Activated naive CD8-positive, alpha-beta T cell treated with anti-CD3 and anti-CD28 coated beads, Interleukin-2, amount 10 ng/mL, durations not matched to agents 7 days and 5 days (primary cell): ENCODE data around the gene GGCT. TPM values are rescaled to one million over a fixed set of nuclear protein-coding genes. Genes with fewer than 3 reads are reported as not detected.
"Not testable (repeated sequence)": the region's sequence is repeated elsewhere in the genome, so short reads cannot be mapped to it uniquely, and the experiment has no call there.

Source experiments
- ATAC-seq: fragments of 150-1000 bp; cut with Tn5 transposase; one replicate; pipeline ENCODE4 v1.10.0; 2021; ENCODE audit warnings: low read depth, moderate library complexity
- POLR2A ChIA-PET: fragments of 350-600 bp; sonication (Branson Sonifier 250); formaldehyde crosslinking; loops from one replicate; lab custom pipeline; 2021; ENCODE audit warnings: antibody characterized with exemption; lab: Charles Lee
- DNase-seq: peaks from one replicate; pipeline ENCODE4 v3.0.0; 2021
- H3K27ac Mint-ChIP-seq: one replicate; pipeline ENCODE4 v1.8.0; 2022; ENCODE audit warnings: mild to moderate bottlenecking, mixed read lengths
- H3K27me3 Mint-ChIP-seq: one replicate; pipeline ENCODE4 v1.8.0; 2022; ENCODE audit warnings: mild to moderate bottlenecking, moderate library complexity, mixed read lengths
- H3K36me3 Mint-ChIP-seq: one replicate; pipeline ENCODE4 v1.8.0; 2021; ENCODE audit warnings: mild to moderate bottlenecking, mixed read lengths
- H3K4me1 Mint-ChIP-seq: one replicate; pipeline ENCODE4 v1.8.0; 2021; ENCODE audit warnings: mixed read lengths
- H3K4me3 Mint-ChIP-seq: one replicate; pipeline ENCODE4 v1.8.0; 2022; ENCODE audit warnings: mild to moderate bottlenecking, moderate library complexity, mixed read lengths
- H3K9me3 Mint-ChIP-seq: one replicate; pipeline ENCODE4 v1.8.0; 2021; ENCODE audit warnings: mixed read lengths
- total RNA-seq, 2 experiments: library from RNA; stranded (reverse); gene quantifications; one replicate each; pipeline ENCODE4 v1.2.3, GENCODE V29; 2021

Gene GGCT, protein sequence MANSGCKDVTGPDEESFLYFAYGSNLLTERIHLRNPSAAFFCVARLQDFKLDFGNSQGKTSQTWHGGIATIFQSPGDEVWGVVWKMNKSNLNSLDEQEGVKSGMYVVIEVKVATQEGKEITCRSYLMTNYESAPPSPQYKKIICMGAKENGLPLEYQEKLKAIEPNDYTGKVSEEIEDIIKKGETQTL
- 10 to 100 TPM; 40.2 to 42.7 TPM for total RNA-seq

GRCh38 chr7:30504301-30505173, at the start of gene GGCT:
Gene GGCT, minus strand, starts transcription at chr7:30504829. Its CDS starts 120 bp downstream, at chr7:30504709.
- Mint-ChIP-seq H3K9me3 (peaks cover 5% of the 10 kb centered on the region), H3K4me1 (peaks cover 41% of the 10 kb centered on the region), H3K27ac (peak within 1 kb of the TSS; percentile 94), H3K4me3 (peak within 1 kb of the TSS; percentile 92), H3K36me3 (peaks cover 22% of the 10 kb centered on the region), H3K27me3 (no peaks in the 10 kb centered on the region)
- ATAC-seq (peak; percentile 99), DNase-seq (peak; percentile 92)
- POLR2A ChIA-PET: interaction anchor here (1.2 to 1.6 kb wide), 2 partner anchors 26 kb away, joined by 7 to 8 read pairs; partner anchors contain the start of gene NOD1

- H3K9me3 Mint-ChIP-seq: no peaks in the 10 kb centered on the region
- no peaks in the 10 kb centered on the region for H3K27me3 Mint-ChIP-seq
- peaks cover 10% of the 10 kb centered on the region for H3K36me3 Mint-ChIP-seq
- ATAC-seq: no peak
- H3K4me1 Mint-ChIP-seq: peaks cover 8% of the 10 kb centered on the region
- POLR2A ChIA-PET: no interaction called here
- H3K4me3 Mint-ChIP-seq: no peak overlapping the region
- H3K27ac Mint-ChIP-seq: no peak overlapping the region
- no peak for DNase-seq
Observed at GRCh38 chr7:30553546-30553945, 48.9 kb upstream of the GGCT start.

- H3K27ac Mint-ChIP-seq: no peak overlapping the region
- H3K27me3 Mint-ChIP-seq: no peaks in the 10 kb centered on the region
- ATAC-seq: no peak
- peaks cover 10% of the 10 kb centered on the region for H3K36me3 Mint-ChIP-seq
- POLR2A ChIA-PET: no interaction called here
- no peaks in the 10 kb centered on the region for H3K9me3 Mint-ChIP-seq
- H3K4me3 Mint-ChIP-seq: no peak overlapping the region
- peaks cover 8% of the 10 kb centered on the region for H3K4me1 Mint-ChIP-seq
- no peak for DNase-seq
Observed at GRCh38 chr7:30553141-30553540, 48.5 kb upstream of the GGCT start.

- H3K27me3 Mint-ChIP-seq: no peaks in the 10 kb centered on the region
- ATAC-seq (no peak), DNase-seq (no peak)
- POLR2A ChIA-PET: no interaction called here
- H3K9me3 Mint-ChIP-seq: no peaks in the 10 kb centered on the region
- no peak overlapping the region for H3K27ac Mint-ChIP-seq
- peaks cover 10% of the 10 kb centered on the region for H3K36me3 Mint-ChIP-seq
- peaks cover 8% of the 10 kb centered on the region for H3K4me1 Mint-ChIP-seq
- no peak overlapping the region for H3K4me3 Mint-ChIP-seq
Observed at GRCh38 chr7:30552330-30552729, 47.7 kb upstream of the GGCT start.

GRCh38 chr7:30549931-30550493, 45.4 kb upstream of the GGCT start:
- H3K4me1 Mint-ChIP-seq: peaks cover 8% of the 10 kb centered on the region
- no peaks in the 10 kb centered on the region for H3K27me3 Mint-ChIP-seq
- peaks cover 10% of the 10 kb centered on the region for H3K36me3 Mint-ChIP-seq
- POLR2A ChIA-PET: no interaction called here
- no peak for ATAC-seq
- no peak overlapping the region for H3K27ac Mint-ChIP-seq
- no peaks in the 10 kb centered on the region for H3K9me3 Mint-ChIP-seq
- no peak overlapping the region for H3K4me3 Mint-ChIP-seq
- no peak for DNase-seq

DNA sequence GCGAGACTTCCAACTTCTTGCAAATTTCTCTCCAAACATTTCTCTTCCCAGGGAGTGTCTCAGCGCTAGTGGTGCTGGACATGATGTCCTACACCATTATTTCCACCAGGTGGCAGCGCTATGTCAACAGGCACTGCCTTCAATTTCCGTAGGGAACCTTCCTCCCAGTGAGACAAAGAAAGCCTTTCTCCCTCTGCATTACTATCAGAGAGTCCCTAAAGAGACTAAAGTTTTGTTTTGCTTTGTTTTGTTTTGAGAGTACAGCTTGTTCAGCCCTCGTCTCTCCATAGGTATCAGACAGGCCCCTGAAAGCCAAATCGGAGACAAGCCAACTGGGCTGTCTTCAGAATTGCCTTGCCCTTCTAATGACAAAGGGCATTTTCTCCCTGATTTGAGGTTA, 44.2 kb upstream of the GGCT start:
- Mint-ChIP-seq H3K36me3 (peaks cover 9% of the 10 kb centered on the region), H3K9me3 (no peaks in the 10 kb centered on the region), H3K4me3 (no peak overlapping the region), H3K27ac (no peak overlapping the region), H3K27me3 (no peaks in the 10 kb centered on the region), H3K4me1 (peaks cover 10% of the 10 kb centered on the region)
- no peak for DNase-seq
- no peak for ATAC-seq
- POLR2A ChIA-PET: no interaction called here

- ATAC-seq (no peak), DNase-seq (no peak)
- POLR2A ChIA-PET: no interaction called here
- Mint-ChIP-seq H3K27ac (no peak overlapping the region), H3K4me3 (no peak overlapping the region), H3K27me3 (no peaks in the 10 kb centered on the region), H3K4me1 (peaks cover 12% of the 10 kb centered on the region), H3K36me3 (peaks cover 11% of the 10 kb centered on the region), H3K9me3 (no peaks in the 10 kb centered on the region)
Observed at GRCh38 chr7:30546596-30546995, 42.0 kb upstream of the GGCT start.

DNA sequence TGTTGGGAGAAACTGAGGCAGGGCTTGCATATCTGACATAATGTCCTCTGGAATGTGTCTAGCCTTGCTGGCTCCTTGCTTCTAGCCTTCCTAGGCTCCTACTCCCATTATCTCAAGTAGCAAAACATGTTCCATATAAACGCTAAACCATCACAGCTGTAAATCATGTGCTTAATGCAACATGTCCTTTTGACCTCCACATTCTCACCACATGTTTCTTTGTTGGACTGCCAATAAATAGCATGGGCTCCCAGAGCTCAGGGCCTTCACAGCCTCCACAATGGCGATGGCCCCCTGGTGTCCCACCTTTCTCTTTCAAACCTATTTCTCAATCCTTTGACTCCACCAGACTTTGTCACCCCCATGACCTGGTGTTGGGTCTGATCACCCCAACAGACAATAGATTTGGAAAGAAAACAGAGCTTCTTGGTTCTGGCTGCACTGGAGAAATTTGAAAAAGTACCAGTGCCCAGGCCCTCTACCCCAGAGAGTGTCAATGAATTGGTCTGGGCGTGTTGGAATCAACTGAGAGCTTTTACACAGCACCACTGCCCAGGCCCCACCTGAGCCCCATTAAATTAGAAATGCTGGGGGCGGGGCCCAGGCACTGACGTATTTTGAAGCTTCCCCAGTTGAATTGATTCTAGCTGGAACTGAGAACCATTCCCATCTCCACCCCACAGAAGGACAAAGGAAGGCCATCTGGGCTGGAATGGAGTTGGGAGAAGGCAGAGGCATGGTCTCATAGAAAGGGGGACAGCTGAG, 41.3 kb upstream of the GGCT start:
- Mint-ChIP-seq H3K36me3 (peaks cover 11% of the 10 kb centered on the region), H3K9me3 (no peaks in the 10 kb centered on the region), H3K4me1 (peaks cover 9% of the 10 kb centered on the region), H3K4me3 (no peak overlapping the region), H3K27ac (no peak overlapping the region), H3K27me3 (no peaks in the 10 kb centered on the region)
- DNase-seq (no peak), ATAC-seq (no peak)
- POLR2A ChIA-PET: no interaction called here

DNA sequence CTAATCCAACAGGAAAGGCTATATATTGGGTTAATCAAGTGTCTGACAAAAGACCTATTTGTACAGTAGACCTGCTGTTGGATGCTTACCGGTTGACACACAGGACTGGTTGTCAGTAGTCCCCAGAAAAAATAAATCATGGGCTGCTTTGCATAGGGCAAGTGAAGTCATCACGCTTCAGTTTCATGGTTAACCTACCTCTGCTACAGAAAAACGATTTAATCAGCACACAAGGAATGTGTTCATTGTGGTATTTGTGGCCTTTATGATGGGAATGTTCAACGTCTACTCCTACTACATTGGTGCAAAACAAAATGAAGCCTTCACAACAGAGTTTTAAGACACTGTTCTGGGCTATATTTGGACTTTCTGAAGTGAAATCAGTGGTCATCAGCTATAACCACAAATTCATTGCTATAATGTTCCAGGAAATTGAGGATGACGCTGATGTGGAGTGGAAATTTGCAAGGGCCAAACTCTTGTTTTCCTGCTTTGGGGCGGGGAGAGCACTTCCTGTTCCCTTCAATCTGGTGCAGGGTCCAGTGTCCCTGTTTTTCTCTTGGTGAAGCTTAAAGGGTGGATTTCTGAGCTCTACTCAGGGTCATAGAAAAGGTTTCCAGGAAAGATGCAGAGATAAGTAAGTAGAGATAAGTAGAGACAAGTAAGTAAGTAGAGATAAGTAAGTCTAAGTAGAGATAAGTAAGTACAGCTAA, 39.3 kb upstream of the GGCT start:
- Mint-ChIP-seq H3K4me3 (no peak overlapping the region), H3K27me3 (no peaks in the 10 kb centered on the region), H3K27ac (no peak overlapping the region), H3K9me3 (no peaks in the 10 kb centered on the region), H3K4me1 (peaks cover 7% of the 10 kb centered on the region), H3K36me3 (peaks cover 19% of the 10 kb centered on the region)
- DNase-seq (no peak), ATAC-seq (no peak)
- POLR2A ChIA-PET: no interaction called here

GRCh38 chr7:30543115-30543514, 38.5 kb upstream of the GGCT start:
- DNase-seq, ATAC-seq, H3K27ac Mint-ChIP-seq, H3K9me3 Mint-ChIP-seq, POLR2A ChIA-PET, H3K27me3 Mint-ChIP-seq, H3K4me1 Mint-ChIP-seq, H3K4me3 Mint-ChIP-seq: not testable (repeated sequence)
- H3K36me3 Mint-ChIP-seq: peaks cover 20% of the 10 kb centered on the region

DNA sequence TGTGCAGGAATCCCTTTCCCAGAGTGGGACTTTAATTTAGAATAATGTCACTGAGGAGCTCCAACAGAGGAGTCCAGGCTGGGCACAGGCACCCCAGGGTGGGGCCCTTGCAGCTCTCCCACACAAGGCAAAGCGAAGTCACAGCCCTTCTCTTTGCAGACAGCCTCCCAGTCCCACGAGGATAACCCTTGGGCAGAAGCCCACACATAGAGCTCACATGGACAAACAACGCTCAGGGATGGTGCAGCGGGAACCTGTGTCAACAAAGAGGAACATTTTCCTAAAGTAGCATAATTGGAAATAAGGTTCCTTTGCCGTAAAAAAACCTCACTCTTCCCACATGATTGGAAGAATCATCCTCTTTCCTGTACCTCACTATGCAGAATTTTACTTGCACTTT, 29.3 kb upstream of the GGCT start:
- Mint-ChIP-seq H3K4me3 (no peak overlapping the region), H3K4me1 (no peaks in the 10 kb centered on the region), H3K27ac (no peak overlapping the region), H3K27me3 (no peaks in the 10 kb centered on the region), H3K9me3 (no peaks in the 10 kb centered on the region), H3K36me3 (peaks cover 15% of the 10 kb centered on the region)
- DNase-seq (no peak), ATAC-seq (no peak)
- POLR2A ChIA-PET: interaction anchor here (0.5 kb wide), 1 partner anchor 76 kb away, joined by 4 read pairs; no protein-coding TSS in a partner anchor

- H3K4me1 Mint-ChIP-seq: no peaks in the 10 kb centered on the region
- no peaks in the 10 kb centered on the region for H3K27me3 Mint-ChIP-seq
- H3K4me3 Mint-ChIP-seq: no peak overlapping the region
- ATAC-seq (no peak), DNase-seq (no peak)
- peaks cover 5% of the 10 kb centered on the region for H3K36me3 Mint-ChIP-seq
- H3K9me3 Mint-ChIP-seq: no peaks in the 10 kb centered on the region
- POLR2A ChIA-PET: no interaction called here
- H3K27ac Mint-ChIP-seq: no peak overlapping the region
Observed at GRCh38 chr7:30531286-30531685, 26.7 kb upstream of the GGCT start.

DNA sequence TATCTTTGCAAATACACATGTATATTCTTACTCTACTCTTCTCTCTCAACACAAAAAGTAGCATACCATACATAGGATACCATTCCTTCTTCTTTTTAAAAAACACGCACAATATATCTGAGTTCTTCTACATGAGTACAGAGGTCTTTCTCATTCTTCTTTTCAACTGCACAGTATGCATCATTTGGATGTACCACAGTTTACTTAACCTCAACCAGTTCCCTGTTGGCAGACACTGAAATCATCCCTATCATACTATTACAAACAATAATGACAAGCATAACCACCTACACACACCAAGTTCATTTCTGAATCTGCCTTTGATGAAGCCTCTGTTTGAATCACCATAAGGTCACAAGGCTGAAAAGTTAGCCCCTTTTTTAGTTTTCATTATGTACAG, 25.7 kb upstream of the GGCT start:
- ATAC-seq (no peak), DNase-seq (no peak)
- no peaks in the 10 kb centered on the region for H3K27me3 Mint-ChIP-seq
- no peaks in the 10 kb centered on the region for H3K4me1 Mint-ChIP-seq
- no peak overlapping the region for H3K27ac Mint-ChIP-seq
- POLR2A ChIA-PET: no interaction called here
- H3K36me3 Mint-ChIP-seq: peaks cover 4% of the 10 kb centered on the region
- H3K9me3 Mint-ChIP-seq: no peaks in the 10 kb centered on the region
- no peak overlapping the region for H3K4me3 Mint-ChIP-seq
